ENCODE results near the gene RSKR.
"Not testable (repeated sequence)": the region's sequence is repeated elsewhere in the genome, so short reads cannot be mapped to it uniquely, and the experiment has no call there.

DNA sequence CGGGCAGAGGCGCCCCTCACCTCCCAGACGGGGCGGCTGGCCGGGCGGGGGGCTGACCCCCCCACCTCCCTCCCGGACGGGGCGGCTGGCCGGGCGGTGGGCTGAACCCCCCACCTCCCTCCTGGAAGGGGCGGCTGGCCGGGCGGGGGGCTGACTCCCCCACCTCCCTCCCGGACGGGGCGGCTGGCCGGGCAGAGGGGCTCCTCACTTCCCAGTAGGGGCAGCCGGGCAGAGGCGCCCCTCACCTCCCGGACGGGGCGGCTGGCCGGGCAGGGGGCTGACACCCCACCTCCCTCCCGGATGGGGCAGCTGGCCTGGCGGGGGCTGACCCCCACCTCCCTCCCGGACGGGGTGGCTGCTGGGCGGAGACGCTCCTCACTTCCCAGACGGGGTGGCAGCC is 10.0 kb downstream of the RSKR start:
- TF ChIP-seq, protein P1, sequence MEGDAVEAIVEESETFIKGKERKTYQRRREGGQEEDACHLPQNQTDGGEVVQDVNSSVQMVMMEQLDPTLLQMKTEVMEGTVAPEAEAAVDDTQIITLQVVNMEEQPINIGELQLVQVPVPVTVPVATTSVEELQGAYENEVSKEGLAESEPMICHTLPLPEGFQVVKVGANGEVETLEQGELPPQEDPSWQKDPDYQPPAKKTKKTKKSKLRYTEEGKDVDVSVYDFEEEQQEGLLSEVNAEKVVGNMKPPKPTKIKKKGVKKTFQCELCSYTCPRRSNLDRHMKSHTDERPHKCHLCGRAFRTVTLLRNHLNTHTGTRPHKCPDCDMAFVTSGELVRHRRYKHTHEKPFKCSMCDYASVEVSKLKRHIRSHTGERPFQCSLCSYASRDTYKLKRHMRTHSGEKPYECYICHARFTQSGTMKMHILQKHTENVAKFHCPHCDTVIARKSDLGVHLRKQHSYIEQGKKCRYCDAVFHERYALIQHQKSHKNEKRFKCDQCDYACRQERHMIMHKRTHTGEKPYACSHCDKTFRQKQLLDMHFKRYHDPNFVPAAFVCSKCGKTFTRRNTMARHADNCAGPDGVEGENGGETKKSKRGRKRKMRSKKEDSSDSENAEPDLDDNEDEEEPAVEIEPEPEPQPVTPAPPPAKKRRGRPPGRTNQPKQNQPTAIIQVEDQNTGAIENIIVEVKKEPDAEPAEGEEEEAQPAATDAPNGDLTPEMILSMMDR (IDR thresholded peaks at IDR 0.05; ENCODE audit: insufficient read depth, low read length, poor library complexity, severe bottlenecking) = not testable (repeated sequence)
- not testable (repeated sequence) for TF ChIP-seq EZH2phosphoT487 (conservative IDR thresholded peaks at IDR 0.05; ENCODE audit: low read length)
